ENCODE results near the gene FAM219A. TPM values are rescaled to one million over a fixed set of nuclear protein-coding genes. Genes with fewer than 3 reads are reported as not detected.

Gene FAM219A
- total RNA-seq, 2 donors from 2014 or later = 14.4 to 16.5 TPM

GRCh38 chr9:34458959-34459340, 580 bp upstream of the FAM219A start:
- H3K4me1 ChIP-seq (replicated peaks) = peaks cover 5% of the 10 kb centered on the region
- H3K27ac ChIP-seq = no peak overlapping the region
- H3K9me3 ChIP-seq = no peaks in the 10 kb centered on the region
- TF ChIP-seq POLR2A (IDR thresholded peaks at IDR 0.05) = no peak
- TF ChIP-seq CTCF (IDR thresholded peaks at IDR 0.05) = no peak
- TF ChIP-seq POLR2AphosphoS5 (IDR thresholded peaks at IDR 0.05) = no peak
- WGBS = 16% methylated on average over 11 of the region's 11 CpGs
- H3K4me3 ChIP-seq = peak overlapping the region in 1 of 2 donors; percentile 95
- H3K36me3 ChIP-seq = no peaks in the 10 kb centered on the region
- no peak for DNase-seq (ENCODE audit: low spot score)
- no peaks in the 10 kb centered on the region for H3K27me3 ChIP-seq (replicated peaks; ENCODE audit: insufficient read depth)
- intact Hi-C loops (cut with DNase I) = no loop called here

DNA sequence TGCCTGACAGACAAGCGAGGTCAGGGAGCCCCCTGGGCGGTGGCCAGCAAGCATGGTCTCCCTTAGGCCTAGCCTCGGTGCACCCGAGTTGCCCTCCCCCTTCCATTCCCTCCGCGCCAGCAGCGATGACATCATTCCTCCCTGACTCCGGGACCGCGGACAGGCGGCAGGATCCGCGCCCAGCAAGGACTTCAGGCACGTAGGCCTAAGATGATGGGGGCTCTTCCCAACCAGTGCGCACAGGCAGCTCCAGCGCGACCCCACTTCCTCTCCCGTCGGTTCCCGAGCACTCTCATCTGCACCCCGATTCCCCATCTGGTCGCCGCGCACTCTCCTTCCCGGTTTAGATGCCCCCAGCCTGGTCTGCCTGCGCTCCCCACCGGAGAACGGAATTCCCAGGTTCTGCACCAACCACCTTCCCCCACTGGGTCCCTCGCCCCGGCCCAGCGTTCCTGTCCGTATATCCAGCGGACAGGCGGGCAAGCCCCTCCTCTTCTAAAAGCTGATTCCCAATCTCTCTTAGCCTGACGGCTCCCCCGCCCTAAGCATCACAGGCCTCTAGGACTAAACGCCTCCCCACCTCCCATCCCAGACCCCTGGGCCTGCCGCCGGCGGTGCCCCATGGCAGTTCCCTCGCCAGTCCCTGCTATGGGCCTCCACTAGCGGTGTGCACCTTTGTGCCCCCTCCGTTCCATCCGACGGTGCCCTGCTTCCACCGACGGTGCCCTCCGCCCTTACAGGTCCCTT, 931 bp downstream of the FAM219A start:
- Histone ChIP-seq H3K4me3 (peak overlapping the region; percentile 71 to 95), H3K9me3 (no peaks in the 10 kb centered on the region), H3K27me3 (replicated peaks; ENCODE audit: insufficient read depth) (no peaks in the 10 kb centered on the region), H3K36me3 (no peaks in the 10 kb centered on the region), H3K27ac (peak overlapping the region; percentile 61 to 79), H3K4me1 (replicated peaks) (peaks cover 5% of the 10 kb centered on the region)
- WGBS = 7% methylated on average over 48 of the region's 48 CpGs
- intact Hi-C loops (cut with DNase I) = no loop called here
- peak; percentile 77 for TF ChIP-seq POLR2AphosphoS5 (IDR thresholded peaks at IDR 0.05)
- TF ChIP-seq POLR2A (IDR thresholded peaks at IDR 0.05) = peak; percentile 42
- no peak for TF ChIP-seq CTCF (IDR thresholded peaks at IDR 0.05)
- peak; percentile 53 for DNase-seq (ENCODE audit: low spot score)

DNA sequence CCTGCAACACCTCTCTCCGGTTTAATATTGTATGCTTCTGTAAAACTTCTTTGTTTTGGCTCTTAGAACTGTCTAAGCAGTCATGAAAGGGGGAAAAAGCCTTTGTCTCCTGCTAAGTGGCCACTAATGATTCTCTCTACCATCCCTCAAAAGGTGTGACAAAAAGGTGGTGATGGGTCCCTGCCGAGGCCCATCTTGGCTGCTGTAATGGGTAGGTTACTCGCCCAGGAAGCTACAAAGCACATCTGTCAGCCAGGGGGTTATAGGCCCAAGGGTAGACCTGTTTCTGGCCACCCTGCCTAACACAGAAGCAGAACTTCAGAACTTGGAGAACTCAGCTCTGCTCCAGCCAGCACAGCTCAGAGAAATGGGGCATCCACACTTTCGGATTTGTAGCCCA, 1.6 kb downstream of the FAM219A start:
- TF ChIP-seq POLR2A (IDR thresholded peaks at IDR 0.05) (no peak), POLR2AphosphoS5 (IDR thresholded peaks at IDR 0.05) (no peak), CTCF (IDR thresholded peaks at IDR 0.05) (no peak)
- WGBS = 53% methylated on average over 4 of the region's 4 CpGs

DNA sequence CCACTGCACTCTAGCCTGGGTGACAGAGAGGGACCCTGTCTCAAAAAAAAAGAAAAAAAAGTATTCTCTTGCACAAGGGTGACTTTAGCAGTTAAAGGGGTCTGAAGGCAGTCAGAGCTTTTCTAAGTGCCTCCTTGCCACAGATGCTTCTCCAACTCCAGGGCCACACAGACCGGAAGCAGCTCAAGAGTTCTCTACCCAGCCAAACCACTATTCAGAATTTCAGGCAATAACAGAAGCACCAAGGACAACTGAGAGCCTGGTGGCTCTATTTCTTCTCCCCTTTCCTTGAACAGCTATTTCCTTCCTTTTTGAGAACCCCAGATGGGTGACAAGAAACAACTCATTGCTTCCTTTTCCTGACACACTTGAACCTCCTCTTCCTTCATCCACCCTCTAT, 2.2 kb downstream of the FAM219A start:
- H3K27me3 ChIP-seq (replicated peaks; ENCODE audit: insufficient read depth) = no peaks in the 10 kb centered on the region
- no peak overlapping the region for H3K27ac ChIP-seq
- intact Hi-C loops (cut with DNase I) = no loop called here
- H3K4me3 ChIP-seq = no peak overlapping the region
- 92% methylated on average over 1 of the region's 1 CpG for WGBS
- TF ChIP-seq POLR2A (IDR thresholded peaks at IDR 0.05) = no peak
- TF ChIP-seq CTCF (IDR thresholded peaks at IDR 0.05) = no peak
- no peak for TF ChIP-seq POLR2AphosphoS5 (IDR thresholded peaks at IDR 0.05)
- no peaks in the 10 kb centered on the region for H3K9me3 ChIP-seq
- no peaks in the 10 kb centered on the region for H3K36me3 ChIP-seq
- no peak for DNase-seq (ENCODE audit: low spot score)
- peaks cover 5% of the 10 kb centered on the region for H3K4me1 ChIP-seq (replicated peaks)

More for the DNA sequence above, 1.6 kb downstream of the FAM219A start:
- Histone ChIP-seq H3K4me3 (peak overlapping the region in 1 of 2 donors; percentile 95), H3K27ac (peak overlapping the region; percentile 61 to 79), H3K27me3 (replicated peaks; ENCODE audit: insufficient read depth) (no peaks in the 10 kb centered on the region), H3K4me1 (replicated peaks) (peaks cover 5% of the 10 kb centered on the region), H3K9me3 (no peaks in the 10 kb centered on the region), H3K36me3 (no peaks in the 10 kb centered on the region)
- intact Hi-C loops (cut with DNase I) = no loop called here
- DNase-seq (ENCODE audit: low spot score) = no peak

GRCh38 chr9:34454571-34455065, 3.8 kb downstream of the FAM219A start:
- no peak overlapping the region for H3K4me3 ChIP-seq
- no peaks in the 10 kb centered on the region for H3K36me3 ChIP-seq
- DNase-seq (ENCODE audit: low spot score) = no peak
- no peaks in the 10 kb centered on the region for H3K27me3 ChIP-seq (replicated peaks; ENCODE audit: insufficient read depth)
- TF ChIP-seq POLR2AphosphoS5 (IDR thresholded peaks at IDR 0.05) = no peak
- TF ChIP-seq POLR2A (IDR thresholded peaks at IDR 0.05) = no peak
- no peak for TF ChIP-seq CTCF (IDR thresholded peaks at IDR 0.05)
- 93% methylated on average over 3 of the region's 3 CpGs for WGBS
- H3K4me1 ChIP-seq (replicated peaks) = peaks cover 5% of the 10 kb centered on the region
- H3K27ac ChIP-seq = no peak overlapping the region
- intact Hi-C loops (cut with DNase I) = no loop called here
- H3K9me3 ChIP-seq = no peaks in the 10 kb centered on the region

Data from prostate gland (tissue), 2 donors.